NCI-H128 (cell line): ENCODE data around the gene MT1HL1.

ENCODE experiments used
- DNase-seq: peaks from one replicate; lab custom pipeline; 2025; ENCODE audit not compliant: unreplicated experiment; lab: John Stamatoyannopoulos, UW

Gene MT1HL1

GRCh38 chr1:237004116-237004515 lies at the start of gene MT1HL1:
Gene MT1HL1 (minus strand): TSS chr1:237004441. CDS start chr1:237004372, 69 bp downstream.
- no peak for DNase-seq

- DNase-seq = no peak
Measured at GRCh38 chr1:237050915-237051314, 46.7 kb upstream of the MT1HL1 start.

GRCh38 chr1:237050185-237050584 lies 45.9 kb upstream of the MT1HL1 start:
- DNase-seq = no peak

- no peak for DNase-seq
Measured at GRCh38 chr1:237048803-237049202, 44.6 kb upstream of the MT1HL1 start.

GRCh38 chr1:237045278-237046016 lies 41.2 kb upstream of the MT1HL1 start:
- no peak for DNase-seq

- no peak for DNase-seq
Measured at GRCh38 chr1:237043846-237044636, 39.8 kb upstream of the MT1HL1 start.

GRCh38 chr1:237042892-237043576 lies 38.8 kb upstream of the MT1HL1 start:
- DNase-seq = no peak

GRCh38 chr1:237042526-237042891 lies 38.3 kb upstream of the MT1HL1 start:
- no peak for DNase-seq

- no peak for DNase-seq
Measured at GRCh38 chr1:237041795-237042525, 37.7 kb upstream of the MT1HL1 start, which contains the start of gene RYR2. Gene RYR2 (plus strand): TSS chr1:237042184. CDS start chr1:237042522, 338 bp downstream.

GRCh38 chr1:237041461-237041794 lies 37.2 kb upstream of the MT1HL1 start:
- DNase-seq = no peak

- DNase-seq = no peak
Measured at GRCh38 chr1:237040823-237041222, 36.6 kb upstream of the MT1HL1 start.

GRCh38 chr1:237038211-237038610 lies 34.0 kb upstream of the MT1HL1 start:
- no peak for DNase-seq

GRCh38 chr1:237035759-237036158 lies 31.5 kb upstream of the MT1HL1 start:
- no peak for DNase-seq

GRCh38 chr1:237033804-237034203 lies 29.6 kb upstream of the MT1HL1 start:
- no peak for DNase-seq

- DNase-seq = no peak
Measured at GRCh38 chr1:237033061-237033460, 28.8 kb upstream of the MT1HL1 start.

GRCh38 chr1:237032029-237032428 lies 27.8 kb upstream of the MT1HL1 start:
- no peak for DNase-seq

- no peak for DNase-seq
Measured at GRCh38 chr1:237031480-237031879, 27.2 kb upstream of the MT1HL1 start.

- DNase-seq = no peak
Measured at GRCh38 chr1:237029850-237030535, 25.8 kb upstream of the MT1HL1 start.

- DNase-seq = no peak
Measured at GRCh38 chr1:237029240-237029639, 25.0 kb upstream of the MT1HL1 start.

GRCh38 chr1:237025358-237026074 lies 21.3 kb upstream of the MT1HL1 start:
- no peak for DNase-seq
